HuH-7.5 (cell line): ENCODE data around the gene FN3K.

Experiments used
- DNase-seq: peaks from one replicate; pipeline ENCODE4 v3.0.0; 2011; ENCODE audit warnings: low spot score

Gene FN3K

GRCh38 chr17:82797061-82797460, 61.6 kb downstream of the FN3K start:
- DNase-seq, result no peak

- DNase-seq, result no peak
These were observed 63.3 kb downstream of the FN3K start for GRCh38 chr17:82798752-82799151.

DNA sequence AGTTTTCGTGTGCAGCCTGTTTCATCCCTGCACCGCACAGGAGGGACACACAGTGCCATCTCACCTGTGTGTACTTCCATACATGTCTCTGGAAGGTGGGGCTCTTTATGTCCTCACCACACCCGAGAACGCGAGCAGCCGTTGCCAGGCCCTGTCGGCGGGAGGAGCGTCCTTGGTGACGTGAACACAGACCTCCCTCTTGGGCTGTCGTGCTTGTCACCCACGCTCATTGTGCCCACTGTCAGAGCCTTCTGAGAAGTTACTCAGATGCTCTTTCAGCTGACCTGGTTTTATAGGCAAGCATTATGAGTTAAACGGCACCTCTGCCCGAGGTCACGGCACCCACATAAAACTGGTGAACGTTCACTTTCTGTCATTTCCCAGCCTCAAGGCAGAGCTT, 64.2 kb downstream of the FN3K start:
- no peak for DNase-seq
